NCI-H1436 (cell line): ENCODE results near the gene PIK3CG.
"Not testable (repeated sequence)": the region's sequence is repeated elsewhere in the genome, so short reads cannot be mapped to it uniquely, and the experiment has no call there.

Experiments
- DNase-seq: peaks from one replicate; lab custom pipeline; 2025; lab: John Stamatoyannopoulos, UW

The PIK3CG gene

GRCh38 chr7:106887421-106887820 is 22.3 kb downstream of the PIK3CG start:
- no peak for DNase-seq

GRCh38 chr7:106888204-106888603 is 23.1 kb downstream of the PIK3CG start:
- DNase-seq = no peak

- no peak for DNase-seq
These were observed 25.9 kb downstream of the PIK3CG start for GRCh38 chr7:106890952-106891351.

GRCh38 chr7:106891548-106892410 is 26.7 kb downstream of the PIK3CG start:
- no peak for DNase-seq

- no peak for DNase-seq
These were observed 28.5 kb downstream of the PIK3CG start for GRCh38 chr7:106893591-106893990.

GRCh38 chr7:106895246-106895864 is 30.3 kb downstream of the PIK3CG start:
- no peak for DNase-seq

GRCh38 chr7:106896231-106896630 is 31.1 kb downstream of the PIK3CG start:
- peak; percentile 51 for DNase-seq

- DNase-seq = not testable (repeated sequence)
These were observed 32.5 kb downstream of the PIK3CG start for GRCh38 chr7:106897553-106897952.

- not testable (repeated sequence) for DNase-seq
These were observed 33.9 kb downstream of the PIK3CG start for GRCh38 chr7:106898967-106899366.

GRCh38 chr7:106901828-106902441 is 36.9 kb downstream of the PIK3CG start:
- no peak for DNase-seq

- no peak for DNase-seq
These were observed 40.7 kb downstream of the PIK3CG start for GRCh38 chr7:106905734-106906133.

GRCh38 chr7:106911959-106912358 is 46.9 kb downstream of the PIK3CG start:
- no peak for DNase-seq

GRCh38 chr7:106914018-106914607 is 49.0 kb downstream of the PIK3CG start:
- DNase-seq = no peak

GRCh38 chr7:106915407-106915806 is 50.3 kb downstream of the PIK3CG start:
- no peak for DNase-seq

GRCh38 chr7:106915873-106916272 is 50.8 kb downstream of the PIK3CG start:
- DNase-seq = no peak

- DNase-seq = no peak
These were observed 51.6 kb downstream of the PIK3CG start for GRCh38 chr7:106916679-106917078.

GRCh38 chr7:106918991-106919390 is 53.9 kb downstream of the PIK3CG start:
- no peak for DNase-seq

GRCh38 chr7:106924468-106924867 is 59.4 kb downstream of the PIK3CG start:
- not testable (repeated sequence) for DNase-seq

GRCh38 chr7:106926892-106927291 is 61.8 kb downstream of the PIK3CG start:
- no peak for DNase-seq

GRCh38 chr7:106927536-106927935 is 62.5 kb downstream of the PIK3CG start:
- no peak for DNase-seq

- DNase-seq = not testable (repeated sequence)
These were observed 64.5 kb downstream of the PIK3CG start for GRCh38 chr7:106929616-106930015.

- DNase-seq = no peak
These were observed 71.2 kb downstream of the PIK3CG start for GRCh38 chr7:106936236-106936635.

- DNase-seq = not testable (repeated sequence)
These were observed 73.0 kb downstream of the PIK3CG start for GRCh38 chr7:106938122-106938521.
